ENCODE results near the gene RACGAP1. TPM values are rescaled to one million over a fixed set of nuclear protein-coding genes. Genes with fewer than 3 reads are reported as not detected.

RACGAP1 gene
- total RNA-seq, 4 donors from 2014 or later, result 5.1 to 29.7 (median 8.5) TPM

DNA sequence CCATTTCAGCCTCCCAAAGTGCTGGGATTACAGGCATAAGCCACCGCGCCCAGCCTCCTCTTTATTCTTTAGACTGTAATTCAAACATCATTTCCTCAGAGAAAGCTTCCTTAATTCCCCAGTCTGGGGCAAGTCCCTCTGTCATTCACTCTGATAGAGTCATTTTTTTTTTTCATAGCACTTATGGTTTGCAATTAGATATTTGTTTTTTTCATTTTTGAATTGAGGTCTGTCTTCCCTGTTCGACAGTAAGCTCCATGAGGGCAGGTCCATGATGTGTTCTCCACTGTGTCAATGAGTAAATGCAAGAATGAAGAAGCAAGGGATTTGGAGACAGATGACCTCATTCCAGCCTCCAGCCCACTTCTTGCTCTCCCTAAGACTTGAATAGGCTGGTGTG is 44.2 kb upstream of the RACGAP1 start:
- no peaks in the 10 kb centered on the region for H3K27me3 ChIP-seq
- TF ChIP-seq, protein P1, sequence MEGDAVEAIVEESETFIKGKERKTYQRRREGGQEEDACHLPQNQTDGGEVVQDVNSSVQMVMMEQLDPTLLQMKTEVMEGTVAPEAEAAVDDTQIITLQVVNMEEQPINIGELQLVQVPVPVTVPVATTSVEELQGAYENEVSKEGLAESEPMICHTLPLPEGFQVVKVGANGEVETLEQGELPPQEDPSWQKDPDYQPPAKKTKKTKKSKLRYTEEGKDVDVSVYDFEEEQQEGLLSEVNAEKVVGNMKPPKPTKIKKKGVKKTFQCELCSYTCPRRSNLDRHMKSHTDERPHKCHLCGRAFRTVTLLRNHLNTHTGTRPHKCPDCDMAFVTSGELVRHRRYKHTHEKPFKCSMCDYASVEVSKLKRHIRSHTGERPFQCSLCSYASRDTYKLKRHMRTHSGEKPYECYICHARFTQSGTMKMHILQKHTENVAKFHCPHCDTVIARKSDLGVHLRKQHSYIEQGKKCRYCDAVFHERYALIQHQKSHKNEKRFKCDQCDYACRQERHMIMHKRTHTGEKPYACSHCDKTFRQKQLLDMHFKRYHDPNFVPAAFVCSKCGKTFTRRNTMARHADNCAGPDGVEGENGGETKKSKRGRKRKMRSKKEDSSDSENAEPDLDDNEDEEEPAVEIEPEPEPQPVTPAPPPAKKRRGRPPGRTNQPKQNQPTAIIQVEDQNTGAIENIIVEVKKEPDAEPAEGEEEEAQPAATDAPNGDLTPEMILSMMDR (IDR thresholded peaks at IDR 0.05), result no peak
- no peak for TF ChIP-seq POLR2A (IDR thresholded peaks at IDR 0.05)
- H3K27ac ChIP-seq, result no peak overlapping the region
- no peak overlapping the region for H3K4me3 ChIP-seq
- no peak for DNase-seq
- H3K4me1 ChIP-seq, result peaks cover 0 to 10% (median 0%) of the 10 kb centered on the region in 4 donors
- no peaks in the 10 kb centered on the region for H3K36me3 ChIP-seq
- no peaks in the 10 kb centered on the region for H3K9me3 ChIP-seq

DNA sequence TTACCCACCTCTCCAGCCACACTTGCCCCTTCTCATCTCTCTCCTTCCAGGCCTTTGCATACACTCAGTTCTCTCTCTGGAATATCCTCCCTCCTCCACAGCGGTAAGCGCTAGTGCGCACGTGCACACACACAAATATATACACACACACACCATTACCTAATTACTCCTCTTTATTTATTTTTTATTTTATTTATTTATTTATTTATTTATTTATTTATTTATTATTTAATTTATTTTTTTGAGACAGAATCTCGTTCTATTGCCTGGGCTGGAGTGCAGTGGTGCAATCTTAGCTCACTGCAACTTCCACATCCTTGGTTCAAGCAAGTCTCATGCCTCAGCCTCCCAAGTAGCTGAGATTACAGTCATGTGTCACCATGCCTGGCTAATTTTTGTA is 43.8 kb upstream of the RACGAP1 start:
- Histone ChIP-seq H3K4me3 (no peak overlapping the region), H3K27me3 (no peaks in the 10 kb centered on the region), H3K9me3 (no peaks in the 10 kb centered on the region), H3K4me1 (peaks cover 0 to 10% (median 0%) of the 10 kb centered on the region in 4 donors), H3K27ac (no peak overlapping the region), H3K36me3 (no peaks in the 10 kb centered on the region)
- DNase-seq, result no peak
- TF ChIP-seq, protein P1 (IDR thresholded peaks at IDR 0.05), result no peak
- TF ChIP-seq POLR2A (IDR thresholded peaks at IDR 0.05), result no peak

DNA sequence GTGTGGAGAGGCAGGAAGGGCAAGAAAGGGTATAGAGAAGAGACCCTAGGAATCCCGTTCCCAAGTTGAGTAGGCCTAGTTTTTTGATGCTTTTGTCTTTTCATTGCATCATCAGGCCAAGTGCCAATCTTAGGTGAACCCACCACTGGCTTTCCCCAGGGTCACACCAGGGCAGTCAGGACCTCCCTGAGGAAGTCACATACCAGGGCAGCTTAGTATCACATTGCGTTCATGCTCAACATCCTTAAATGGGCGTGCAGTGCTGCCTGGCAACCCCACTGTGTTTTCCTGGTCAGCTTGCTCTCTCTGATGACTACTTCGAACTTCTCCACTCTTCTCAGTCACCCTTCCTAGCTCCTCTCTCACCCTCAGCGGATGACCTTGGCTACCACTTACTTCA is 41.1 kb upstream of the RACGAP1 start:
- H3K4me1 ChIP-seq, result peaks cover 0 to 10% (median 0%) of the 10 kb centered on the region in 4 donors
- H3K9me3 ChIP-seq, result no peaks in the 10 kb centered on the region
- no peak overlapping the region for H3K4me3 ChIP-seq
- no peaks in the 10 kb centered on the region for H3K27me3 ChIP-seq
- TF ChIP-seq, protein P1 (IDR thresholded peaks at IDR 0.05), result no peak
- TF ChIP-seq POLR2A (IDR thresholded peaks at IDR 0.05), result no peak
- DNase-seq, result no peak
- H3K27ac ChIP-seq, result peak overlapping the region in 1 of 4 donors; percentile 41
- no peaks in the 10 kb centered on the region for H3K36me3 ChIP-seq

DNA sequence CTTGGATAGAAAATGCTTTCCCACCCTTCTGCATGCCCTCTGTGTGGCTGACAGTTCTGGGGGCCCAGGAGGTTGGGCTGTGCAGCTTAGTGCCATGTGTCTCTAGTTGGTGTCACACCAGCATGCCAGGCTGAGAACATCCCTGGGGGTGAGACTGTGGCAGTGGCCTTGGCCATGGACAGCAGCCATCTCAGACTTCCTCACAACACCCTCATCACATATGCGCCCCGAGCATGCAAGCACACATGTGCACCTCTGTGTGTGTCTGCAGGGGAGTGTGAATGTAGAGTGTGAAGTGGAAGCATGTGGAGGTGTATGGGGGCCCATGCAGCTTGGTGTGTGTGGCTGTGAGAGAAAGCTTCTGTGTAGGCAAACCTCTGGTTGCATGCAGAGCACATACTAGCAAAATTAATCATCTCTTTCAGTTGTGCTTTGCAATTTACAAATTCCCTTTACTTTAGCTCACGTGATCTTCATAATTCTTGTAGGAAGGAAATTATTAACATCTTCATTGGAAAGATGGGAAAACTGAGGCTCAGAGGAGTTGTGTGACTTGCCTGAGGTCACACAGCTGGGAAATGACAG is 40.5 kb upstream of the RACGAP1 start:
- Histone ChIP-seq H3K9me3 (no peaks in the 10 kb centered on the region), H3K36me3 (no peaks in the 10 kb centered on the region), H3K4me3 (no peak overlapping the region), H3K27ac (peak overlapping the region in 1 of 4 donors; percentile 41), H3K4me1 (peaks cover 0 to 9% (median 0%) of the 10 kb centered on the region in 4 donors), H3K27me3 (no peaks in the 10 kb centered on the region)
- no peak for DNase-seq
- TF ChIP-seq, protein P1 (IDR thresholded peaks at IDR 0.05), result no peak
- TF ChIP-seq POLR2A (IDR thresholded peaks at IDR 0.05), result no peak

DNA sequence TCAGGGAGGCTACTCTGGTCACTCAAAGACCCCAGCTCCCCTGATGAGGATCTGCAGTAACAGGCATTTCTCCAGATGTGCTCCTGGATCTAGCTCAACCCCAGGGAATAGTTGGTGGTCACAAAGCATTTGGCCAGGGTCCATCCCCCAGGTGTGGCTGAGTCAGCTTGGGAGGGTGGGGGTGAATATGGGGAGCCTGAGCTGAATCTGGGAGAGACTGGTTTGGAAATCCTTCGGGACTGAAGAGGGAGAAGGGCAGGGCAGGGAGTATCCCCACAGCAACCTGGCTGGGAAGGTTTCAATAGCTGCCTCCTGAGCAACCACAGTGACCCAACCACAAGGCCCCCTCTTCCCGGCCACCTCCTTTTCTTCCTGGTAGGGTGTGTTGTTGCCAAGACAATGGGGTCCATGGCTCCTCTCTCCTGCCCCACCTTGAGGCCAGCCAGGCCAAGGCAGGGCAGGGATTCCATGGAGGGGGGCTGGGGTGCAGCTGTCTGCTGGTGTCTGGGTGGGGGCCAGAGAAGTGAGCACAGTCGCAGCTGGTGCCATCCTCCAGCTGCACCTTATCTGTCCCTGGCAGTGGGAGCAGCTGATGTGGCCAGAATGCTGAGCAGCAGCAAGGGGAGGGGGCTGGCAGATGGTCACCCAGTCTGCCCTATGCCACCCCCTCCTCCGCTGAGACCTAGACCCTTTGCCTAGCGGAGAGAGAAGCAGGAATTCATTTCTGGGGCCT is 37.6 kb upstream of the RACGAP1 start:
- H3K27ac ChIP-seq, result no peak overlapping the region
- H3K9me3 ChIP-seq, result no peaks in the 10 kb centered on the region
- no peak for DNase-seq
- no peaks in the 10 kb centered on the region for H3K36me3 ChIP-seq
- H3K4me1 ChIP-seq, result peaks cover 0 to 4% (median 1%) of the 10 kb centered on the region in 4 donors
- TF ChIP-seq, protein P1 (IDR thresholded peaks at IDR 0.05), result no peak
- no peak for TF ChIP-seq POLR2A (IDR thresholded peaks at IDR 0.05)
- no peak overlapping the region for H3K4me3 ChIP-seq
- peaks cover 0 to 4% of the 10 kb centered on the region in 2 donors for H3K27me3 ChIP-seq
